ENCODE data around the gene DCAF11.

DNA sequence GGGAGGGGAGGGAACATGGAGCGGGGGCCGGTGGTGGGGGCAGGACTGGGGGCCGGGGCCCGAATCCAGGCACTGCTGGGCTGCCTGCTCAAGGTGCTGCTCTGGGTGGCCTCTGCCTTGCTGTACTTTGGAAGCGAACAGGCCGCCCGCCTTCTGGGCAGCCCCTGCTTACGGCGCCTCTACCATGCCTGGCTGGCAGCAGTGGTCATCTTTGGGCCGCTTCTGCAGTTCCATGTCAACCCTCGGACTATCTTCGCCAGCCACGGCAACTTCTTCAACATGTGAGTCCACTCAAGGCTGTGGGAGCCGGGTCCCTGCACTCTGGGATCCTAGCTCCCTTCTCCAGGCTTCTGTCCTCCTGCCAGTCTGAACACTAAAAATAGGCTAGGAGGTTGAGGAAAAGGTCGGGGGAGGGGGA, 17.0 kb downstream of the DCAF11 start:
- no peak for TF ChIP-seq TAF1 (IDR thresholded peaks at IDR 0.05; ENCODE audit: borderline replicate concordance, low read depth, low read length)
- no peak for TF ChIP-seq POLR2A (IDR thresholded peaks at IDR 0.05; ENCODE audit: low read depth, low read length)
